ENCODE data around the gene ZNF546. TPM values are rescaled to one million over a fixed set of nuclear protein-coding genes. Genes with fewer than 3 reads are reported as not detected.
"Not testable (repeated sequence)": the region's sequence is repeated elsewhere in the genome, so short reads cannot be mapped to it uniquely, and the experiment has no call there.

ZNF546 gene
- total RNA-seq, 2 donors from 2014 or later = 5.8 to 8.5 TPM

DNA sequence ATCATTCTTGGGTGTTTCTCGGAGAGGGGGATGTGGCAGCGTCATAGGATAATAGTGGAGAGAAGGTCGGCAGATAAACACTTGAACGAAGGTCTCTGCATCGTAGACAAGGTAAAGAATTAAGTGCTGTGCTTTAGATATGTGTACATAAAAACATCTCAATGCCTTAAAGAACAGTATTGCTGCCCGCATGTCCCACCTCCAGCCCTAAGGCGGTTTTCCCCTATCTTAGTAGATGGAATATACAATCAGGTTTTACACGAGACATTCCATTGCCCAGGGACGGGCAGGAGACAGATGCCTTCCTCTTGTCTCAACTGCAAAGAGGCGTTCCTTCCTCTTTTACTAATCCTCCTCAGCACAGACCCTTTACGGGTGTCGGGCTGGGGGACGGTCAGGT, 37.5 kb upstream of the ZNF546 start:
- H3K27ac ChIP-seq; H3K36me3 ChIP-seq; H3K4me3 ChIP-seq; H3K9me3 ChIP-seq; H3K27me3 ChIP-seq (replicated peaks; ENCODE audit: insufficient read depth); DNase-seq (ENCODE audit: low spot score); ATAC-seq (ENCODE audit: insufficient number of reproducible peaks, low FRiP score, low read depth); H3K4me1 ChIP-seq (ENCODE audit: control insufficient read depth in 1 of 2, low read depth in 2 of 2): not testable (repeated sequence)

DNA sequence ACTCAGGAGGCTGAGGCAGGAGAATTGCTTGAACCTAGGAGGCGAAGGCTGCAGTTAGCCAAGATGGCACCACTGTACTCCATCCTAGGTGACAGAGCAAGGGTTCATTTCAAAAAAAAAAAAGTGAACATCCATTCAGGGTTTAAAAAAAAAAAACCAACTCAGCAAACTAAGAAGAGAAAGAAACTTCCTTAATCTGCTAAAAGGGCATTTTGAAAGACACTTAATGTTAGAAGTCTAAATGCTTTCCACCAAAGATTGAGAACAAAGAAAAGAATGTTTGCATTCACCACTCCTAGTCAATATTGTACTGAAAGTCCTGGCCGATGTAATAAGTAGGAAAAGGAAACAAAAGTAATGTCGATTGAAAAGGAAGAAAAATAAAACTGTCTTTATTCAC, 33.0 kb upstream of the ZNF546 start:
- no peaks in the 10 kb centered on the region for H3K36me3 ChIP-seq
- TF ChIP-seq, protein P1, sequence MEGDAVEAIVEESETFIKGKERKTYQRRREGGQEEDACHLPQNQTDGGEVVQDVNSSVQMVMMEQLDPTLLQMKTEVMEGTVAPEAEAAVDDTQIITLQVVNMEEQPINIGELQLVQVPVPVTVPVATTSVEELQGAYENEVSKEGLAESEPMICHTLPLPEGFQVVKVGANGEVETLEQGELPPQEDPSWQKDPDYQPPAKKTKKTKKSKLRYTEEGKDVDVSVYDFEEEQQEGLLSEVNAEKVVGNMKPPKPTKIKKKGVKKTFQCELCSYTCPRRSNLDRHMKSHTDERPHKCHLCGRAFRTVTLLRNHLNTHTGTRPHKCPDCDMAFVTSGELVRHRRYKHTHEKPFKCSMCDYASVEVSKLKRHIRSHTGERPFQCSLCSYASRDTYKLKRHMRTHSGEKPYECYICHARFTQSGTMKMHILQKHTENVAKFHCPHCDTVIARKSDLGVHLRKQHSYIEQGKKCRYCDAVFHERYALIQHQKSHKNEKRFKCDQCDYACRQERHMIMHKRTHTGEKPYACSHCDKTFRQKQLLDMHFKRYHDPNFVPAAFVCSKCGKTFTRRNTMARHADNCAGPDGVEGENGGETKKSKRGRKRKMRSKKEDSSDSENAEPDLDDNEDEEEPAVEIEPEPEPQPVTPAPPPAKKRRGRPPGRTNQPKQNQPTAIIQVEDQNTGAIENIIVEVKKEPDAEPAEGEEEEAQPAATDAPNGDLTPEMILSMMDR (IDR thresholded peaks at IDR 0.05) = no peak
- no peak for DNase-seq (ENCODE audit: low spot score)
- H3K4me1 ChIP-seq (ENCODE audit: control insufficient read depth in 1 of 2, low read depth in 2 of 2) = no peaks in the 10 kb centered on the region
- H3K27ac ChIP-seq = no peak overlapping the region
- H3K4me3 ChIP-seq = no peak overlapping the region
- no peaks in the 10 kb centered on the region for H3K9me3 ChIP-seq
- H3K27me3 ChIP-seq (replicated peaks; ENCODE audit: insufficient read depth) = no peaks in the 10 kb centered on the region
- ATAC-seq (ENCODE audit: insufficient number of reproducible peaks, low FRiP score, low read depth) = no peak

DNA sequence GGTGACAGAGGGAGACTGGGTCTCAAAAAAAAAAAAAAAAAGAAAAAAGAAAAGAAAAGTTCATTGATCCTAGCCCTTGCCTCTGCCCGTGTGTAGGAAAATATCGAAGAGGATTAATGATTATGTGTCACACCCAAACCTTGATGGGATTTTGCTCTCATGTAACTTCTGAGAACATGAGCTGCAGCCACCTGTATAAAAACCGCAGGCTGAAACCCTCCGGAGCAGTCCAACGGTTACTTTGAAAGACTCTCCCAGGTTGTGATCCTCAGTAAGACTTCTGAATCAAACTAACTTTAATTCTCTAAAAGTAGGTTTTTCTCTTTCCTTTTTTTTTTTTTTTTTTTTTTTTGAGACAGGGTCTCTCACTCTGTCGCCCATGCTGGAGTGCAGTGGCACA, 30.2 kb upstream of the ZNF546 start:
- H3K27ac ChIP-seq = no peak overlapping the region
- no peaks in the 10 kb centered on the region for H3K27me3 ChIP-seq (replicated peaks; ENCODE audit: insufficient read depth)
- ATAC-seq (ENCODE audit: insufficient number of reproducible peaks, low FRiP score, low read depth) (no peak), DNase-seq (ENCODE audit: low spot score) (no peak)
- no peaks in the 10 kb centered on the region for H3K36me3 ChIP-seq
- H3K4me1 ChIP-seq (ENCODE audit: control insufficient read depth in 1 of 2, low read depth in 2 of 2) = peaks cover 3 to 7% of the 10 kb centered on the region in 2 donors
- TF ChIP-seq, protein P1 (IDR thresholded peaks at IDR 0.05) = no peak
- no peak overlapping the region for H3K4me3 ChIP-seq
- H3K9me3 ChIP-seq = no peaks in the 10 kb centered on the region

DNA sequence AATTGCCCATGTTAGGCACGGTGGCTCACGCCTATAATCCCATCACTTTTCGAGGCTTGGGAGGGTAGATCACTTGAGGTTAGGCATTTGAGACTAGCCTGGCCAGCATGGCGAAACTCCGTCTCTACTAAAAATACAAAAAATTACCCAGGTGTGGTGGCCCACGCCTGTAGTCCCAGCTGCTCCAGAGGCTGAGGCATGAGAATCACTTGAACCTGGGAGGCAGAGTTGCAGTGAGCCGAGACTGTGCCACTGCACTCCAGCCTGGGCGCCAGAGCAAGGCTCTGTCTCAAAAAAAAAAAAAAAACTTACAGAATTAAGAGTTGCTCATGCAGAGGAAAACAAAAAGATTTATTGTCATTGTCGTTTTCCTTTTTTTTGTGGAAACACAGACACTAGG, 29.3 kb upstream of the ZNF546 start:
- no peaks in the 10 kb centered on the region for H3K27me3 ChIP-seq (replicated peaks; ENCODE audit: insufficient read depth)
- TF ChIP-seq, protein P1 (IDR thresholded peaks at IDR 0.05) = no peak

DNA sequence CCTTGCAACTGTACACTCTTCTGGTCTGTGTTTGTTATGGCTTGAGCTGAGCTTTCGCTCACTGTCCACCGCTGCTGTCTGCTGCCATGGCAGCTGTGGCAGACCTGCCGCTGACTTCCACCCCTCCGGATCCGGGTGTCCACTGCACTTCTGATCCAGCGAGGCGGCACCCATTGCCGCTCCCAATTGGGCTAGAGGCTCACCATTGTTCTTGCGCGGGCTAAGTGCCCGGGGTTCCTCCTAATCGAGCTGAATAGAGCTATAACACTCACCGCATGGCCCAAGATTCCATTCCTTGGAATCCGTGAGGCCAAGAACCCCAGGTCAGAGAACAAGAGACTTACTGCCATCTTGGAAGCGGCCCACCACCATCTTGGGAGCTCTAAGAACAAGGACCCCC, 28.1 kb upstream of the ZNF546 start:
- peaks cover 9 to 16% of the 10 kb centered on the region in 2 donors for H3K4me1 ChIP-seq (ENCODE audit: control insufficient read depth in 1 of 2, low read depth in 2 of 2)
- TF ChIP-seq, protein P1 (IDR thresholded peaks at IDR 0.05) = no peak
- H3K27me3 ChIP-seq (replicated peaks; ENCODE audit: insufficient read depth) = no peaks in the 10 kb centered on the region
- no peaks in the 10 kb centered on the region for H3K36me3 ChIP-seq
- ATAC-seq (ENCODE audit: insufficient number of reproducible peaks, low FRiP score, low read depth) (no peak), DNase-seq (ENCODE audit: low spot score) (no peak)
- H3K4me3 ChIP-seq = no peak overlapping the region
- no peaks in the 10 kb centered on the region for H3K9me3 ChIP-seq
- no peak overlapping the region for H3K27ac ChIP-seq

More for the DNA sequence above, 29.3 kb upstream of the ZNF546 start:
- Histone ChIP-seq H3K27ac (no peak overlapping the region), H3K4me1 (ENCODE audit: control insufficient read depth in 1 of 2, low read depth in 2 of 2) (peaks cover 9 to 16% of the 10 kb centered on the region in 2 donors), H3K9me3 (no peaks in the 10 kb centered on the region), H3K36me3 (no peaks in the 10 kb centered on the region), H3K4me3 (no peak overlapping the region)
- DNase-seq (ENCODE audit: low spot score) = no peak
- ATAC-seq (ENCODE audit: insufficient number of reproducible peaks, low FRiP score, low read depth) = no peak

DNA sequence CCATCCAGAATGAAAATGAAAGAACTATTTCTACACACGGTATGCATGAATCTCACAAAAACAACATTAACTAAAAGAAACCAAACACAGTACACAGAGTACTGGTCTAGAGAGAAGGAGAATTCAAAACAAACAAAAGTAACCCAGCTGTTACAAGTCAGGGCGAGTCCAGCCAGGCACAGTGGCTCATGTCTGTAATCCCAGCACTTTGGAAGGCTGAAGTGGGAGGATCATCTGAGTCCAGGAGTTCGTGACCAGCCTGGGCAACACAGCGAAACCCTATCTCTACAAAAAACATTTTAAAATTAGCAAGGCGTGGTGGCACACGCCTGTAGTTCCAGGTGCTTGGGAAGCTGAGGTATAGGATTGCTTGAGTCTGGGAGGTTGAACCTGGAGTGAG, 27.6 kb upstream of the ZNF546 start:
- peaks cover 3% of the 10 kb centered on the region for H3K36me3 ChIP-seq
- no peak for ATAC-seq (ENCODE audit: insufficient number of reproducible peaks, low FRiP score, low read depth)
- peaks cover 9 to 16% of the 10 kb centered on the region in 2 donors for H3K4me1 ChIP-seq (ENCODE audit: control insufficient read depth in 1 of 2, low read depth in 2 of 2)

More for the DNA sequence above, 27.6 kb upstream of the ZNF546 start:
- H3K4me3 ChIP-seq = no peak overlapping the region
- no peaks in the 10 kb centered on the region for H3K27me3 ChIP-seq (replicated peaks; ENCODE audit: insufficient read depth)
- H3K9me3 ChIP-seq = no peaks in the 10 kb centered on the region
- TF ChIP-seq, protein P1 (IDR thresholded peaks at IDR 0.05) = no peak
- DNase-seq (ENCODE audit: low spot score) = no peak
- no peak overlapping the region for H3K27ac ChIP-seq
